ENCODE measurements around the gene SMIM13. TPM values are rescaled to one million over a fixed set of nuclear protein-coding genes. Genes with fewer than 3 reads are reported as not detected.

SMIM13 gene
- total RNA-seq, 1 donor from 2014 or later = 7.8 TPM

DNA sequence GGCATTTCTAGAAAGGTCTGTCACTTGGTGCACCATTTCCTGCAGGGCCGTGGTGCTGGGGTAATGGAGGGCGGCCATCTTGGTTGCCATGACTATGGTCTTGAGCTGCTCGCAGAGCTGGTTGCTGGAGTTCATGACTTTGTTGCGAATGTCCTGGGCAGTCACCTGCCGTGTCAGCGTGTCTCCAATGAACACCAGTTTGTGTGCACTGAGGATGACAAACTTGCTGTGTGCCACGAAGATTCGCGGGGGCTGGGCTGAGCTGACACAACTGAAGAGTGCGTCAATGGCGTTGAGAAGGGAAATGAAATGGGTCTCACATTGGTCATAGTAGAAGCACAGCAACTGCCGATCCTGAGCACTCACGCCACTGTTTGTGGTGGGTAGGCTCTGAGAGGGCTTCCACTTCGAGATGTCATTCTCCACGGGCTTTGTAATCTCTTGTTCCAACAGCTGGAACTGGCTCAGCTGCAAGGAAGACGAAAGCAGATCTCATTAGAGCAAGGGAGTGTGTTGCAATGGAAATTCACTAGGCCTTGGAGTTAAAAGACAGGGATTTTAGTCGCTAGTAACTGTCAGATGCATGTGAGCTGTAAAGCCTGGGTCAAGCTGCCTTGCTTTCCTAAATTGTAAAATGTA, 91.7 kb downstream of the SMIM13 start:
- TF ChIP-seq EZH2phosphoT487 (IDR thresholded peaks at IDR 0.05) (no peak), EZH2 (IDR thresholded peaks at IDR 0.05) (no peak)
- TF ChIP-seq, protein P1, sequence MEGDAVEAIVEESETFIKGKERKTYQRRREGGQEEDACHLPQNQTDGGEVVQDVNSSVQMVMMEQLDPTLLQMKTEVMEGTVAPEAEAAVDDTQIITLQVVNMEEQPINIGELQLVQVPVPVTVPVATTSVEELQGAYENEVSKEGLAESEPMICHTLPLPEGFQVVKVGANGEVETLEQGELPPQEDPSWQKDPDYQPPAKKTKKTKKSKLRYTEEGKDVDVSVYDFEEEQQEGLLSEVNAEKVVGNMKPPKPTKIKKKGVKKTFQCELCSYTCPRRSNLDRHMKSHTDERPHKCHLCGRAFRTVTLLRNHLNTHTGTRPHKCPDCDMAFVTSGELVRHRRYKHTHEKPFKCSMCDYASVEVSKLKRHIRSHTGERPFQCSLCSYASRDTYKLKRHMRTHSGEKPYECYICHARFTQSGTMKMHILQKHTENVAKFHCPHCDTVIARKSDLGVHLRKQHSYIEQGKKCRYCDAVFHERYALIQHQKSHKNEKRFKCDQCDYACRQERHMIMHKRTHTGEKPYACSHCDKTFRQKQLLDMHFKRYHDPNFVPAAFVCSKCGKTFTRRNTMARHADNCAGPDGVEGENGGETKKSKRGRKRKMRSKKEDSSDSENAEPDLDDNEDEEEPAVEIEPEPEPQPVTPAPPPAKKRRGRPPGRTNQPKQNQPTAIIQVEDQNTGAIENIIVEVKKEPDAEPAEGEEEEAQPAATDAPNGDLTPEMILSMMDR (IDR thresholded peaks at IDR 0.05) = no peak
- Histone ChIP-seq H3K79me2 (ENCODE audit: low read depth) (no peaks in the 10 kb centered on the region), H3K27me3 (no peaks in the 10 kb centered on the region), H3K4me2 (no peak overlapping the region), H3K9me3 (ENCODE audit: low read depth) (no peaks in the 10 kb centered on the region), H3K36me3 (no peaks in the 10 kb centered on the region), H2AFZ (replicated peaks) (no peak overlapping the region), H3K4me3 (no peak overlapping the region), H3K9ac (no peak overlapping the region), H3K4me1 (no peaks in the 10 kb centered on the region), H4K20me1 (ENCODE audit: low read depth) (no peaks in the 10 kb centered on the region), H3F3A (ENCODE audit: low read depth) (no peaks in the 10 kb centered on the region), H3K27ac (no peak overlapping the region)
- H3K4me1 Mint-ChIP-seq = no peaks in the 10 kb centered on the region
- peaks cover 7% of the 10 kb centered on the region for H3K9me3 Mint-ChIP-seq
- no peak for DNase-seq (ENCODE audit: low spot score)
- peaks cover 2% of the 10 kb centered on the region for H3K27me3 Mint-ChIP-seq (ENCODE audit: insufficient read depth, low read depth)
- no peak overlapping the region for H3K4me3 Mint-ChIP-seq
- peaks cover 73% of the 10 kb centered on the region for H3K36me3 Mint-ChIP-seq
- no peak overlapping the region for H3K27ac Mint-ChIP-seq

DNA sequence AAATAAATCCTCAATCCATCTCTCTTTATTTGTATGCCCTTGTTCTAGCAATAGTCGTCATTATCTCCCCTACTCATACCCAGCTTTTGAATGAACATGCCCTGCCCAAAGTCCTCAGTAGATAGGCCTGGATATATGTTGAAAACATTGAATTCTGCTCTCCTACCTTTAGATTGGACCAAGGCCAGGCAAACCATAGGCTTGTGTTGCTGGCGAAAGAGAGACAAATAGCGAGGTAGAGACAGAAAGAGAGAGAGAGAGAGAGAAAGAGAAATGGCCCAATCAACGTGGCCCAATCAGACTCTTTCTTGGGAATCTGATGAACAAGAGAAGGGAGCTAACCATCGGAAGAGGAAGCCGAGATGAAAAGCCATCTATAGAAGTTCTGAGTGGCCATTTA, 93.7 kb downstream of the SMIM13 start:
- H3K9me3 ChIP-seq (ENCODE audit: low read depth) = no peaks in the 10 kb centered on the region
- H3K27me3 ChIP-seq = no peaks in the 10 kb centered on the region
- no peak overlapping the region for H2AFZ ChIP-seq (replicated peaks)
- H3K4me3 ChIP-seq = no peak overlapping the region
- no peak overlapping the region for H3K9ac ChIP-seq
- H3K4me1 Mint-ChIP-seq = peaks cover 2% of the 10 kb centered on the region
- TF ChIP-seq, protein P1 (IDR thresholded peaks at IDR 0.05) = no peak
- TF ChIP-seq EZH2 (IDR thresholded peaks at IDR 0.05) (no peak), EZH2phosphoT487 (IDR thresholded peaks at IDR 0.05) (no peak)
- H4K20me1 ChIP-seq (ENCODE audit: low read depth) = no peaks in the 10 kb centered on the region
- peaks cover under 1% of the 10 kb centered on the region for H3K9me3 Mint-ChIP-seq
- H3F3A ChIP-seq (ENCODE audit: low read depth) = peaks cover 7% of the 10 kb centered on the region
- H3K79me2 ChIP-seq (ENCODE audit: low read depth) = no peaks in the 10 kb centered on the region
- no peak overlapping the region for H3K4me3 Mint-ChIP-seq
- H3K4me1 ChIP-seq = peaks cover 8% of the 10 kb centered on the region
- H3K27ac ChIP-seq = no peak overlapping the region
- peaks cover 2% of the 10 kb centered on the region for H3K27me3 Mint-ChIP-seq (ENCODE audit: insufficient read depth, low read depth)
- no peak overlapping the region for H3K27ac Mint-ChIP-seq
- H3K36me3 Mint-ChIP-seq = peaks cover 85% of the 10 kb centered on the region
- DNase-seq (ENCODE audit: low spot score) = no peak
- no peaks in the 10 kb centered on the region for H3K36me3 ChIP-seq
- H3K4me2 ChIP-seq = no peak overlapping the region

Small RNA genes within 50 kb of the gene (small RNA-seq; reads per million reads assigned to genes)
- gene AL136139.1 = not detected

Other genes starting within 250 kb of the SMIM13 start
- gene GCM2, start 211.8 kb upstream of the SMIM13 start, total RNA-seq (ENCODE audit: low replicate concordance) = not detected in 2 replicates
- gene SYCP2L, start 206.8 kb upstream of the SMIM13 start, total RNA-seq (ENCODE audit: low replicate concordance) = 8.9 and 12.5 TPM in 2 replicates
- 5.8 and 9.1 TPM in 2 replicates for gene ELOVL2, start 49.5 kb upstream of the SMIM13 start, total RNA-seq (ENCODE audit: low replicate concordance)
- not detected in 2 replicates for gene ERVFRD-1, start 17.9 kb downstream of the SMIM13 start, total RNA-seq (ENCODE audit: low replicate concordance)
- 4.9 and 8.2 TPM in 2 replicates for gene NEDD9, start 138.8 kb downstream of the SMIM13 start, total RNA-seq (ENCODE audit: low replicate concordance)

All from neural progenitor cell (in vitro differentiated cells).